Uterus (tissue), 2 donors: ENCODE measurements around the gene FLRT1.

Experiments used
- CTCF ChIP-seq, 4 experiments: fragments of 200-600 bp in 2 of 4; fragments of 450-650 bp in 2 of 4; sonication (generic) in 2 of 4; IDR thresholded peaks; one replicate each; pipeline ENCODE4 v1.5.1; 2016 to 2019; ENCODE audit warnings: antibody characterized with exemption in 4 of 4, mild to moderate bottlenecking in 2 of 4, moderate library complexity in 1 of 4
- POLR2A ChIP-seq, 2 donors: fragments of 450-650 bp; IDR thresholded peaks; one replicate each; pipeline ENCODE4 v1.6.1; 2016; ENCODE audit warnings: antibody characterized with exemption in 2 of 2, mild to moderate bottlenecking in 1 of 2, moderate library complexity in 1 of 2

- TF ChIP-seq POLR2A (IDR thresholded peaks at IDR 0.05) (no peak), CTCF (IDR thresholded peaks at IDR 0.05) (no peak)
These were observed 31.1 kb upstream of the FLRT1 start for GRCh38 chr11:64004590-64004984.
